HepG2 (cell line): ENCODE measurements around the gene ERCC6L2. TPM values are rescaled to one million over a fixed set of nuclear protein-coding genes. Genes with fewer than 3 reads are reported as not detected.

Source experiments
- ATAC-seq: fragments of 200-7000 bp; cut with Tn5 transposase; 3 replicates; pipeline ENCODE4 v1.9.1; 2020; ENCODE audit warnings: mild to moderate bottlenecking, moderate library complexity
- BruUV-seq: library from RNA; stranded (reverse); fragments of 400-500 nt; replicated peaks from 2 replicates; lab custom pipeline; 2021; lab: Mats Ljungman, UMichigan
- CTCF ChIA-PET: fragments of 300-600 bp; formaldehyde crosslinking; extraction: SDS; loops from one replicate; lab custom pipeline; 2021; ENCODE audit warnings: low total read pairs, inconsistent platforms, low intra/inter-chr PET ratio; lab: Yijun Ruan, JAX
- POLR2A ChIA-PET: fragments of 350-600 bp; sonication (Branson Sonifier 250); formaldehyde crosslinking; loops from one replicate; lab custom pipeline; 2020; ENCODE audit warnings: antibody characterized with exemption, inconsistent platforms; lab: Yijun Ruan, JAX
- DNase-seq: peaks from one replicate; pipeline ENCODE4 v3.0.0-alpha.2; 2015; ENCODE audit warnings: low spot score
- FAIRE-seq: peaks from 3 replicates; lab custom pipeline; 2011; peaks lifted over from hg19 to GRCh38; lab: Jason Lieb, UNC
- H2AFZ ChIP-seq: one replicate; pipeline ENCODE4 v1.6.1; 2011; ENCODE audit warnings: low read length, inconsistent platforms
- H3K27ac ChIP-seq: fragments of 300-600 bp; 3 replicates; pipeline ENCODE4 v1.8.0; 2011; ENCODE audit warnings: mixed run types, mild to moderate bottlenecking, mixed read lengths, low read length, inconsistent platforms; ENCODE audit not compliant: insufficient read depth; ENCODE audit errors: extremely low read length
- H3K27me3 ChIP-seq, 2 experiments: fragments of 200-600 bp in 1 of 2; 2 replicates in 1 of 2; 3 replicates in 1 of 2; pipeline versions ENCODE4 v1.6.0 to v1.8.0; 2011; ENCODE audit warnings: low read length in 2 of 2, mild to moderate bottlenecking in 2 of 2, moderate library complexity in 2 of 2, inconsistent platforms in 1 of 2; ENCODE audit not compliant: insufficient read depth in 2 of 2, control insufficient read depth in 1 of 2
- H3K36me3 ChIP-seq, 2 experiments: fragments of 200-600 bp in 1 of 2; replicated peaks in 1 of 2; 2 replicates in 1 of 2; 3 replicates in 1 of 2; pipeline versions ENCODE4 v1.5.1 to v1.8.0; 2011; ENCODE audit warnings: low read length in 2 of 2, inconsistent platforms in 1 of 2; ENCODE audit not compliant: insufficient read depth in 2 of 2, control insufficient read depth in 1 of 2
- H3K4me1 ChIP-seq: 2 replicates; pipeline ENCODE4 v1.5.1; 2012; ENCODE audit warnings: low read length, inconsistent platforms; ENCODE audit not compliant: insufficient read depth
- H3K4me2 ChIP-seq: 2 replicates; pipeline ENCODE4 v1.6.0; 2011; ENCODE audit warnings: low read depth, low read length, inconsistent platforms
- H3K4me3 ChIP-seq, 3 experiments: fragments of 200-600 bp in 1 of 3; sonication (generic), shearing (Covaris generic) in 1 of 3; replicated peaks in 1 of 3; 2 replicates each; pipeline ENCODE4 v1.5.1; 2011 to 2016; ENCODE audit warnings: low read length in 3 of 3, inconsistent platforms in 2 of 3, low read depth in 2 of 3, mild to moderate bottlenecking in 2 of 3, control low read depth in 1 of 3, mixed read lengths in 1 of 3; ENCODE audit not compliant: insufficient read depth in 1 of 3
- H3K79me2 ChIP-seq: one replicate; pipeline ENCODE4 v1.6.1; 2011; ENCODE audit warnings: low read length, inconsistent platforms; ENCODE audit not compliant: insufficient read depth
- H3K9ac ChIP-seq: 2 replicates; pipeline ENCODE4 v1.6.0; 2011; ENCODE audit warnings: mild to moderate bottlenecking, low read depth, low read length, inconsistent platforms; ENCODE audit not compliant: insufficient read depth
- H3K9me3 ChIP-seq: 2 replicates; pipeline ENCODE4 v1.5.1; 2012; ENCODE audit warnings: mild to moderate bottlenecking, low read length
- H4K20me1 ChIP-seq: 2 replicates; pipeline ENCODE4 v1.6.0; 2011; ENCODE audit warnings: inconsistent platforms, mild to moderate bottlenecking, low read length, moderate library complexity; ENCODE audit not compliant: insufficient read depth
- AGO1 ChIP-seq: fragments of 200-400 bp; formaldehyde crosslinking; IDR thresholded peaks from 2 replicates; pipeline ENCODE4 v1.6.1; 2017; ENCODE audit warnings: mild to moderate bottlenecking, low read depth, low read length, moderate library complexity; ENCODE audit not compliant: poor library complexity, severe bottlenecking
- ATM ChIP-seq: fragments of 450-650 bp; IDR thresholded peaks from 2 replicates; pipeline ENCODE4 v1.7.1; 2017; ENCODE audit warnings: mild to moderate bottlenecking, borderline replicate concordance
- EED ChIP-seq: sonication (generic); formaldehyde crosslinking; IDR thresholded peaks from 2 replicates; pipeline ENCODE4 v1.5.0; 2020; ENCODE audit warnings: mild to moderate bottlenecking, missing genetic modification reagents
- KAT2B ChIP-seq: fragments of 150-350 bp; IDR thresholded peaks from 2 replicates; pipeline ENCODE4 v1.6.1; 2014; ENCODE audit warnings: low read depth, low read length, borderline replicate concordance
- SCMH1 ChIP-seq: sonication (generic); formaldehyde crosslinking; IDR thresholded peaks from 2 replicates; pipeline ENCODE4 v1.9.0; 2021; ENCODE audit warnings: missing genetic modification reagents, mild to moderate bottlenecking, borderline replicate concordance
- SMC3 ChIP-seq: IDR thresholded peaks from 2 replicates; pipeline ENCODE4 v1.6.1; 2011; ENCODE audit warnings: low read length, improper control_type of control experiment
- SPEN ChIP-seq: sonication (generic); formaldehyde crosslinking; IDR thresholded peaks from 2 replicates; pipeline ENCODE4 v1.5.1; 2020; ENCODE audit warnings: low read depth, mild to moderate bottlenecking, missing genetic modification reagents
- ZNF282 ChIP-seq: fragments of 450-650 bp; IDR thresholded peaks from 2 replicates; pipeline ENCODE4 v1.6.1; 2018; ENCODE audit not compliant: partially characterized antibody
- ZNF607 ChIP-seq: sonication (generic); formaldehyde crosslinking; IDR thresholded peaks from 2 replicates; pipeline ENCODE4 v1.5.1; 2020; ENCODE audit warnings: missing genetic modification reagents, mild to moderate bottlenecking, borderline replicate concordance
- ZNF766 ChIP-seq: sonication (generic); formaldehyde crosslinking; IDR thresholded peaks from 2 replicates; pipeline ENCODE4 v1.5.0; 2020; ENCODE audit warnings: missing genetic modification reagents, borderline replicate concordance
- in situ Hi-C: cut with HindIII; loops from 2 replicates; pipeline ENCODE4 v1.10.0; 2017; ENCODE audit warnings: low pct_unique_long_range_greater_than_20kb; ENCODE audit not compliant: extremely low pct_ligation_motif_present
- intact Hi-C: fragments of 100-400 bp; cut with micrococcal nuclease; formaldehyde crosslinking; loops from one replicate; pipeline ENCODE4 v1.10.0; 2022; ENCODE audit not compliant: unreplicated experiment
- polyA plus RNA-seq, 8 experiments: library from polyadenylated mRNA; depleted of rRNA in 3 of 8; stranded (reverse) in 7 of 8; unstranded in 1 of 8; fragments of >200 nt; fragmentation: Illumina TruSeq in 4 of 8; extraction: Trizol in 4 of 8; gene quantifications; 2 replicates each; pipeline versions ENCODE4 v1.2.1 to v1.2.3, GENCODE V29; 2011 to 2016; ENCODE audit warnings: low read depth in 4 of 8, missing spikeins in 1 of 8, mixed read lengths in 1 of 8; ENCODE audit not compliant: insufficient read depth in 1 of 8
- total RNA-seq, 5 experiments: library from RNA; depleted of rRNA; stranded (reverse); fragments of >200 nt; fragmentation: Illumina TruSeq; extraction: Trizol; gene quantifications; 2 replicates each; pipeline ENCODE4 v1.2.3, GENCODE V29; 2016; ENCODE audit warnings: low read depth in 1 of 5
- TF ChIP-seq, protein P1 (sequence below): sonication (generic); formaldehyde crosslinking; IDR thresholded peaks from 2 replicates; pipeline ENCODE4 v1.5.1; 2020; ENCODE audit warnings: mild to moderate bottlenecking, missing genetic modification reagents
- TF ChIP-seq, protein P2 (sequence below): IDR thresholded peaks from 2 replicates; pipeline ENCODE4 v1.6.1; 2016; ENCODE audit warnings: mild to moderate bottlenecking, missing biosample characterization, missing genetic modification reagents
- TF ChIP-seq, protein P3 (sequence below): sonication (generic); formaldehyde crosslinking; IDR thresholded peaks from 2 replicates; pipeline ENCODE4 v1.4.0; 2020; ENCODE audit warnings: mild to moderate bottlenecking, low read depth, missing genetic modification reagents
- TF ChIP-seq, protein P4 (sequence below): sonication (generic); formaldehyde crosslinking; IDR thresholded peaks from 2 replicates; pipeline ENCODE4 v1.8.1; 2022; ENCODE audit warnings: mild to moderate bottlenecking, missing genetic modification reagents
- TF ChIP-seq, protein P5 (sequence below): sonication (generic); formaldehyde crosslinking; IDR thresholded peaks from 2 replicates; pipeline ENCODE4 v1.4.0; 2020; ENCODE audit warnings: mild to moderate bottlenecking, missing genetic modification reagents

Gene ERCC6L2
- total and polyA plus RNA-seq, 2 of the 13 experiments (the other 11 are each of a cell fraction or from before 2014, with no cell fraction given): 13.4 to 45.9 TPM

DNA sequence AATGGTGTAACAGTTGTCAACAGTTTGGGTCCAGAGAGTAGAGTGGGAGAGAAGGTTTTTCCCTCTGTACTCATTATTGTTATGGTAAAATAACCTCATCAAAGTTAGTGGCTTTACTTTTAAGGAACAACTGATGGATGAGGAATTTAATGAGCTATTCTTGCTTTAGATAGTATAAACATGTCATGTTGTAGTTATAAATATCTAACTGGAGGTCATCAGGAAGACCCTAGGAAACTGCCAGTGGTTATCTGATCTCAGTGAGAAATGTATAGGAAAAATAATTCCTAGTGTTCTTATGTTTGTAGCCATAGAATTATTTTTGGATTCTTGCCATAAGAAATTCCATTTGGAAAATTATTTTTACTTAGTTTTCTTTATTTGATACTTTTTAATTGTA lies 4.1 kb downstream of the ERCC6L2 start:
- ChIA-PET CTCF (no interaction called here), POLR2A (no interaction called here)
- no peaks in the 10 kb centered on the region for H3K9me3 ChIP-seq
- no peak overlapping the region for H3K4me3 ChIP-seq
- H3K4me1 ChIP-seq: peaks cover 9% of the 10 kb centered on the region; the same call in 1 of the 2 replicates
- no peak overlapping the region for H2AFZ ChIP-seq
- H3K27ac ChIP-seq: no peak overlapping the region
- peak overlapping the region; percentile 2; the same call in 1 of the 2 replicates for H3K4me2 ChIP-seq
- no TSS peak for BruUV-seq
- FAIRE-seq: no peak
- no peak for ATAC-seq
- H3K36me3 ChIP-seq: peaks cover 8 to 27% of the 10 kb centered on the region in 2 experiments
- intact Hi-C loops (loop anchor here (5.0 to 10.0 kb wide), 3 partner anchors 107 to 338 kb away; no protein-coding TSS in a partner anchor), in situ Hi-C loops (no loop called here)
- no peaks in the 10 kb centered on the region; a peak in 1 of 5 replicates for H3K27me3 ChIP-seq
- peaks cover 51% of the 10 kb centered on the region for H3K79me2 ChIP-seq
- no peak overlapping the region for H3K9ac ChIP-seq
- no peaks in the 10 kb centered on the region; the same call in 1 of the 2 replicates for H4K20me1 ChIP-seq
- no peak for DNase-seq
- TF ChIP-seq, protein P1, sequence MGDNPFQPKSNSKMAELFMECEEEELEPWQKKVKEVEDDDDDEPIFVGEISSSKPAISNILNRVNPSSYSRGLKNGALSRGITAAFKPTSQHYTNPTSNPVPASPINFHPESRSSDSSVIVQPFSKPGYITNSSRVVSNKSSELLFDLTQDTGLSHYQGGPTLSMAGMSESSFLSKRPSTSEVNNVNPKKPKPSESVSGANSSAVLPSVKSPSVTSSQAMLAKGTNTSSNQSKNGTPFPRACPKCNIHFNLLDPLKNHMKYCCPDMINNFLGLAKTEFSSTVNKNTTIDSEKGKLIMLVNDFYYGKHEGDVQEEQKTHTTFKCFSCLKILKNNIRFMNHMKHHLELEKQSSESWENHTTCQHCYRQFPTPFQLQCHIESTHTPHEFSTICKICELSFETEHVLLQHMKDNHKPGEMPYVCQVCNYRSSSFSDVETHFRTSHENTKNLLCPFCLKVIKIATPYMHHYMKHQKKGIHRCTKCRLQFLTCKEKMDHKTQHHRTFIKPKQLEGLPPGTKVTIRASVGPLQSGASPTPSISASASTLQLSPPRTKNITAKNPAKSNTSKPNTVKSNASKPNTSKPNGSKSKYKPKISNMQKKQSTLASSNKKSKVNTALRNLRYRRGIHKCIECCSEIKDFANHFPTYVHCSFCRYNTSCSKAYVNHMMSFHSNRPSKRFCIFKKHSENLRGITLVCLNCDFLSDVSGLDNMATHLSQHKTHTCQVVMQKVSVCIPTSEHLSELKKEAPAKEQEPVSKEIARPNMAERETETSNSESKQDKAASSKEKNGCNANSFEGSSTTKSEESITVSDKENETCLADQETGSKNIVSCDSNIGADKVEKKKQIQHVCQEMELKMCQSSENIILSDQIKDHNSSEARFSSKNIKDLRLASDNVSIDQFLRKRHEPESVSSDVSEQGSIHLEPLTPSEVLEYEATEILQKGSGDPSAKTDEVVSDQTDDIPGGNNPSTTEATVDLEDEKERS (CRISPR knock-in tag): no peak
- no peak for TF ChIP-seq AGO1
- TF ChIP-seq, protein P2, sequence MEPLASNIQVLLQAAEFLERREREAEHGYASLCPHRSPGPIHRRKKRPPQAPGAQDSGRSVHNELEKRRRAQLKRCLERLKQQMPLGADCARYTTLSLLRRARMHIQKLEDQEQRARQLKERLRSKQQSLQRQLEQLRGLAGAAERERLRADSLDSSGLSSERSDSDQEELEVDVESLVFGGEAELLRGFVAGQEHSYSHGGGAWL: no peak
- TF ChIP-seq ZNF766 (CRISPR knock-in tag): no peak
- no peak for TF ChIP-seq ZNF607 (CRISPR knock-in tag)
- no peak for TF ChIP-seq KAT2B
- TF ChIP-seq SPEN (CRISPR knock-in tag): no peak
- TF ChIP-seq, protein P3, sequence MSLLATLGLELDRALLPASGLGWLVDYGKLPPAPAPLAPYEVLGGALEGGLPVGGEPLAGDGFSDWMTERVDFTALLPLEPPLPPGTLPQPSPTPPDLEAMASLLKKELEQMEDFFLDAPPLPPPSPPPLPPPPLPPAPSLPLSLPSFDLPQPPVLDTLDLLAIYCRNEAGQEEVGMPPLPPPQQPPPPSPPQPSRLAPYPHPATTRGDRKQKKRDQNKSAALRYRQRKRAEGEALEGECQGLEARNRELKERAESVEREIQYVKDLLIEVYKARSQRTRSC (CRISPR knock-in tag): no peak
- TF ChIP-seq ZNF282: no peak
- TF ChIP-seq, protein P4, sequence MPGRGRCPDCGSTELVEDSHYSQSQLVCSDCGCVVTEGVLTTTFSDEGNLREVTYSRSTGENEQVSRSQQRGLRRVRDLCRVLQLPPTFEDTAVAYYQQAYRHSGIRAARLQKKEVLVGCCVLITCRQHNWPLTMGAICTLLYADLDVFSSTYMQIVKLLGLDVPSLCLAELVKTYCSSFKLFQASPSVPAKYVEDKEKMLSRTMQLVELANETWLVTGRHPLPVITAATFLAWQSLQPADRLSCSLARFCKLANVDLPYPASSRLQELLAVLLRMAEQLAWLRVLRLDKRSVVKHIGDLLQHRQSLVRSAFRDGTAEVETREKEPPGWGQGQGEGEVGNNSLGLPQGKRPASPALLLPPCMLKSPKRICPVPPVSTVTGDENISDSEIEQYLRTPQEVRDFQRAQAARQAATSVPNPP: no peak
- TF ChIP-seq EED (CRISPR knock-in tag): no peak
- no peak for TF ChIP-seq ATM
- no peak for TF ChIP-seq SMC3
- TF ChIP-seq SCMH1 (CRISPR knock-in tag): no peak
- TF ChIP-seq, protein P5, sequence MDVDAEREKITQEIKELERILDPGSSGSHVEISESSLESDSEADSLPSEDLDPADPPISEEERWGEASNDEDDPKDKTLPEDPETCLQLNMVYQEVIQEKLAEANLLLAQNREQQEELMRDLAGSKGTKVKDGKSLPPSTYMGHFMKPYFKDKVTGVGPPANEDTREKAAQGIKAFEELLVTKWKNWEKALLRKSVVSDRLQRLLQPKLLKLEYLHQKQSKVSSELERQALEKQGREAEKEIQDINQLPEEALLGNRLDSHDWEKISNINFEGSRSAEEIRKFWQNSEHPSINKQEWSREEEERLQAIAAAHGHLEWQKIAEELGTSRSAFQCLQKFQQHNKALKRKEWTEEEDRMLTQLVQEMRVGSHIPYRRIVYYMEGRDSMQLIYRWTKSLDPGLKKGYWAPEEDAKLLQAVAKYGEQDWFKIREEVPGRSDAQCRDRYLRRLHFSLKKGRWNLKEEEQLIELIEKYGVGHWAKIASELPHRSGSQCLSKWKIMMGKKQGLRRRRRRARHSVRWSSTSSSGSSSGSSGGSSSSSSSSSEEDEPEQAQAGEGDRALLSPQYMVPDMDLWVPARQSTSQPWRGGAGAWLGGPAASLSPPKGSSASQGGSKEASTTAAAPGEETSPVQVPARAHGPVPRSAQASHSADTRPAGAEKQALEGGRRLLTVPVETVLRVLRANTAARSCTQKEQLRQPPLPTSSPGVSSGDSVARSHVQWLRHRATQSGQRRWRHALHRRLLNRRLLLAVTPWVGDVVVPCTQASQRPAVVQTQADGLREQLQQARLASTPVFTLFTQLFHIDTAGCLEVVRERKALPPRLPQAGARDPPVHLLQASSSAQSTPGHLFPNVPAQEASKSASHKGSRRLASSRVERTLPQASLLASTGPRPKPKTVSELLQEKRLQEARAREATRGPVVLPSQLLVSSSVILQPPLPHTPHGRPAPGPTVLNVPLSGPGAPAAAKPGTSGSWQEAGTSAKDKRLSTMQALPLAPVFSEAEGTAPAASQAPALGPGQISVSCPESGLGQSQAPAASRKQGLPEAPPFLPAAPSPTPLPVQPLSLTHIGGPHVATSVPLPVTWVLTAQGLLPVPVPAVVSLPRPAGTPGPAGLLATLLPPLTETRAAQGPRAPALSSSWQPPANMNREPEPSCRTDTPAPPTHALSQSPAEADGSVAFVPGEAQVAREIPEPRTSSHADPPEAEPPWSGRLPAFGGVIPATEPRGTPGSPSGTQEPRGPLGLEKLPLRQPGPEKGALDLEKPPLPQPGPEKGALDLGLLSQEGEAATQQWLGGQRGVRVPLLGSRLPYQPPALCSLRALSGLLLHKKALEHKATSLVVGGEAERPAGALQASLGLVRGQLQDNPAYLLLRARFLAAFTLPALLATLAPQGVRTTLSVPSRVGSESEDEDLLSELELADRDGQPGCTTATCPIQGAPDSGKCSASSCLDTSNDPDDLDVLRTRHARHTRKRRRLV (CRISPR knock-in tag): no peak
